CD4-positive, alpha-beta T cell treated with Interleukin-2 at 100 ng/mL for 4 hours (primary cell): Measurements from ENCODE around the gene TANGO6.

Experiments
- DNase-seq: peaks from one replicate; pipeline ENCODE4 v3.0.0-alpha.2; 2020; ENCODE audit warnings: low spot score

TANGO6 gene

DNA sequence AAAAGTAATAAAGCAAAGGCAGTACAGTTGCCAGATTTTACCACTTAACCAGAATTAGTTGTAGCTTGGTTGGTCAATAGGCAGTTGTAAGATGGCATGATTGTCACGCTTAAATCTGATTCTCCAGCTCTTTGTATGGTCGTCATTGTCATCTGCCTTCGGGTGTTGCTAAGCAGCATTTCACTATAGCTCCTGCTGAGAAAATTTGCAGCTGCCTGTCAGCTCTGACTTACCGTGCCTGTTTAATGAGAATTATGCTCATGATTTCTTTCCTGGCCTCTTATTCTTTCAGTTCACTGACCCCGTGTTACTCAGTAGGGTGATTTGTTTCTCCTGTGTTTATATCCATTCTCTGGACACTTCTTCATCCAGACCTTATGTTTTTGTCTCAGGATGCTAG, 66.7 kb downstream of the TANGO6 start:
- no peak for DNase-seq

DNA sequence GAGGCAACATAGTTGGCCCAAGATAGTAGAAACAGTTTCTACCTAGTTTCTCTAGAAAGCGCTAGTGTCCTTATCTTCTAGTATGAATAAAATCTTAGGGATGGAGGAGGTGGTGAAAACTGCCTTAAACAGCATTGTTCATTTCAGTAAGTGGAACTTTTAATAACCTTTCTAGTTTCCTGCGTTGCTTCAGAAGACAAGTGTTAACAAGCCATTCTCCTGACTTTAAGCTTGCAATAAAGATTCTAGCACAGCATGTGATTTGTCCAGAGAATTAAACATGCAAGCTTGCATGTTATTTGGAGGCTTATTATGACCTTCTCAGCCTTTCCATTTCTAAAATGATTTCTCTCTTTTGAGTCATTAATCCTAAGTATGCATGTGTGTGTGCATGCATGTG, 72.3 kb downstream of the TANGO6 start:
- DNase-seq = no peak

DNA sequence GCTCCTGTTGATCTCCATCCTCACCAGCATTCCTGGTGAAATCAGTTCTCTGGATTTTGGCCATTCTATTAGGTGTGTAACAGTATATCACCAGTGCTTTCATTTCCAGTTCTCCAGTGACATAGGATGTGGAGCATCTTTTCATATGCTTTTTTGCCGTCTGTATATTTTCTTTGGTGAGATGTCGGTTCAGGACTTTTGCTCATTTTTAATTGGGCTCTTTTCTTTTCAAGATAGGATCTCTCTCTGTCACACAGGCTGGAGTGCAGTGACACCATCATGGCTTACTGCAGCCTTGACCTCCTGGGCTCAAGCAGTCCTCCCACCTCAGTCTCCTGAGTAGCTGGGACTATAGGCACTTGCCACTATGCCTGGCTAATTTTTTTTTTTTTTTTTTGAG, 74.2 kb downstream of the TANGO6 start:
- DNase-seq = no peak

DNA sequence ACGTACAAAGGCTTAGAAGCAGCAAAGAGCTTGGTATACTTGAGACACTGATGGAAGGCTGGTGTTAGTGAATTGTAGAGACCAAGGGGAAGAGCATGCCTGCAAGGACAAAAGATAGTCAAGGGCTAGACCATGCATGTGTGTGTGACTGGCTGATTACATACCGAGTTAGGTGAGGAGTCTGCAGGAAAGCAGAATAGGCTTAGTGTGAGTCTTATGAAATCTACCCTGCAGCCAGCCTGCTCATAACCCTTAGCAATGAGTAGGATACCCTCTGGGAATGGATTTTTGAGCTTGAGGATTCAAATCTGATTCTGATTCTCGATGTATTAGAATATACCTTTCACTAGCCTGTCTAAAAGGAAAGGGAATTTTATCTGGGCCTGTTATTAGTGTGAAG, 77.0 kb downstream of the TANGO6 start:
- DNase-seq = no peak

DNA sequence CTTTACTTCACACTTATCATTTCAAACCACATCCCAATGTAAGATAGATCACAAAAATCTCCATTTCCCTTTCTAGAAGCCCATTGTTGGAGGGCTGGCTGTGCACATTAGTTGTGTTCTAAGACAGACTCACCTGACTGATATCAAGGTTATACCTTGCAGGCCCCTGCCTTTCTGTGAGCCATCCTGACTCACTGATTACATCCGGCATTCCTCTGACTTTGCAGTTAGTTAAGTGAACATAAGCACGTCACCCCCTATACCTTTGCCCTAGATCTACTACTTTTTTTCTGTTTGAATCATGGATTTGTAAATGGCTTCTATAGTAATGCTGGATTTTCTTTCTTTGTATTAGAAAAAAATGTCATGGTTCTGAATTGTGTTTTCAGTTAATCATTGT, 78.3 kb downstream of the TANGO6 start:
- DNase-seq = no peak

DNA sequence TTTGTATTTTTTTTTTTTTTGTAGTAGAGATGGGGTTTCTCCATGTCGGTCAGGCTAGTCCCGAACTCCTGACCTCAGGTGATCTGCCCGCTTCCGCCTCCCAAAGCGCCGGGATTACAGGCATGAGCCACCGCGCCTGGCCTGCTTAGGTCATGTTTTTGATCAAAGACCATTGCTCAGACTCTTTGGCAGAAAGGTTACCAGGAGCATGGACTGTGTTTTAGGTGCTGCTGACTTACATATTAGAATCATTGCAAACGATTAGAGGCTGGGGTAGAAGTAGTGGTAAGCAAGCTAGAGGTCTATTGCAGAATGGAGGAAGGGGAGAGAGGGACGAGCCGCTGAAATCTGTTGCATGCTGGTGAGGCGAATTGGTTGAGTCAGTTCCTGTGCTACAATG, 79.8 kb downstream of the TANGO6 start:
- no peak for DNase-seq

DNA sequence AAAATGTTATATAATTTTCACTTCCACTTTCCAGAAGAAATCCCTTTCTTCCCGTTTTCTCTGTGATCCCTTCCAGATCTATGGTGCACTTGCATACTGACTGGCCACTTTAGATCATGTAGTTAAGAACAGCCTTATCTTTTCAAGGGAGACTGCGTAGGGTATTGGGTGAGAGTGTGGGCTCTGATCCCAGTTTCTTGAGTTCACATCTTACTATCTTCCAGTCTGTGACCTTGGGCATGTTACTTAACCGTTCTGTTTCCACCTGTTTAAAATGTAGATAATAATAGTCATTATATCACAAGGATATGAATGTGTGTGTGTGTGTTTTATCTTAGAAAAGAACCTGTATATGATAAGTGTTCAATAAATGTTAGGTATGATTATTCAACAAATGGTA, 83.7 kb downstream of the TANGO6 start:
- no peak for DNase-seq

DNA sequence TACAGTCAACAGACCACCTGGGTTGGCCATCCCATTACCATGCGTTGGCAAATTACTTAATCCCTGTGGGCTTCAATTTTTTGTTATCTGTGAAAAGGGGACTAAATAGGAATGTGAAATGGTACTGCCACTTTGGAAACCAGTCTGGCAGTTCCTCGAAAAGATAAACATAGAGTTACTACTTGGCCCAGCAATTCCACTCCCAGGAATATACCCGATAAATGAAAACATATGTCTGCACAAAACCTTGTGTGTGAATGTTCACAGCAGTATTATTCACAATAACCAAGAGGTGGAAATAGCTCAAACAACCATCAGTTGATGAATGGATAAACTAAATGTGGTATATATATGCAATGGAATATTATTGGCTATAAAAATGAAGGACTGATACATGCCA, 87.9 kb downstream of the TANGO6 start:
- no peak for DNase-seq

DNA sequence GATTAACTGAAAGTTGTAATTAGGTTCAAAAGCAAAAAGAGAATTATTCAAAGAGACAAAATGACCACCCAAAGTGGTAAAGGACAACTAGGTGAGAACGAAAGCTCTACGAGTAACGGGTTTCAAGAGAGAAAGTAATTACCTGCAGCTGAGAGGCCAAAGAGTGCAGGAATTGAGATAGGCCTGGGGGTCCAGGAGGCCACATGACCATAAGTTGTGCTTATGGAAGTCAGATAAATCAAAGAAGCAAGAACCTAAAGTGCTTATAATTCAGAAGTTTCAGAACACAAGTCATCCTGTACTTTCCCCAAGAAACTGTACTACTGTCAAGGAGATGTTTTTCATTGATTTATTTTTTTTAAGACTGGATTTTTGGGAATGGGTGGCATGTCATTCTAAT, 91.1 kb downstream of the TANGO6 start:
- no peak for DNase-seq

DNA sequence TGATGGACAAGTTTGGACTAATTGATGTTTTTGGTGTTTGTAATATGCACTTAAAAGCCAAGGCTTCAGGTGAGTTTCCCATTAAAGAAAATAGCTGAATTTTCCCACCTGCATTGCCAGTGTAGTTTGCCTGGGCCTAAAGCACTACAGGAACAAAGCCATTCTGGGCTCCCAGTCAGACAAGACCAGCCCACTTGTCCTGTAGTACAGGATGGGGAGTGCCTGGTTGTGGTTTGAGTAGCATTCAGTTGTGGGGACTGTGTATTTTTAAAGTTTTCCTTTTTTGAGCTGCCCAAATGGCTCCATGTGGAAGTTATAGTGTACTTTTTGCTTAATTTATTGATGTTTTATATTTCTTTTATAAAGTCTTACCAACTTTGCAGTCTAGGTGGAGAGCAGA, 91.7 kb downstream of the TANGO6 start:
- DNase-seq = no peak

DNA sequence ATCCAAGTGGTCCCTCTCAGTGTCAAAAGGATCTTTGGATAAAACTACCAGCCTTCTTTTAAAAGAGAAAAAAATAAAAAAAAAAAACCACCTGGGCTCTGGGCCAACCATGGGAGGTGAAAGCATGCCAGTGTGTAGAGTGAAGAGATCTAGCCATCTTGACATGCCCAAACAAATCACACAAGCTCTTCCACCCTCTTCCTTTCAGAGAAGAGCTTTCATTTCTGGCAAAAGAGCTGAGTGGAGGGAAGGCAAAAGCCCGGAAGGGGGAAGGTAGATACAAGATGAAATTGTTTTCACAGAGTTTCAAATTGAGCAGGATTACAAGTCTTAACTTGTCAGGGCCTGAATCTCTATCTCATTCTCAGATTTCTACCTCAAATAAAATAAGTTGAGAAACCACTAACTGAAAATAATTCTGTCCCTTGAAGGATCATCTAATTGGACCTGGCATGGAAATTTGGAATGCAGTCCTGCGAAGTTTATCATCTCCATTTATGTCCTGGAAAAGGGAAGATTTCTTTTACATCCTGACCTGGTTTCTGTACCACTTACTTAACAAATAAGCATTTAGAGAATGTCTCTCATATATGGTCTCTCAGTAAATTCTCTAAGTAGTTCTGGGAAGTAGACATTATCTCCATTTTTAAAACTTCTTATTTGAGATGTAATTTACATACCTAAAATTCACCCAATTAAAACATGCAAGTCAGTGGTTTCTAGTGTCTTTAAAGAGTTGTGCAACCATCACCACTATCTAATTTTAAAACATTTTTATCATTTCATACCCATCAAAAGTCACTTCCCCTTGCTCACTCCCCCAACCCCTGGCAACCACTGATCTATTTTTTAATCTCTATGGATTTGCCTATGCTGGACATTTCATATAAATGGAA, 93.7 kb downstream of the TANGO6 start:
- DNase-seq = no peak

DNA sequence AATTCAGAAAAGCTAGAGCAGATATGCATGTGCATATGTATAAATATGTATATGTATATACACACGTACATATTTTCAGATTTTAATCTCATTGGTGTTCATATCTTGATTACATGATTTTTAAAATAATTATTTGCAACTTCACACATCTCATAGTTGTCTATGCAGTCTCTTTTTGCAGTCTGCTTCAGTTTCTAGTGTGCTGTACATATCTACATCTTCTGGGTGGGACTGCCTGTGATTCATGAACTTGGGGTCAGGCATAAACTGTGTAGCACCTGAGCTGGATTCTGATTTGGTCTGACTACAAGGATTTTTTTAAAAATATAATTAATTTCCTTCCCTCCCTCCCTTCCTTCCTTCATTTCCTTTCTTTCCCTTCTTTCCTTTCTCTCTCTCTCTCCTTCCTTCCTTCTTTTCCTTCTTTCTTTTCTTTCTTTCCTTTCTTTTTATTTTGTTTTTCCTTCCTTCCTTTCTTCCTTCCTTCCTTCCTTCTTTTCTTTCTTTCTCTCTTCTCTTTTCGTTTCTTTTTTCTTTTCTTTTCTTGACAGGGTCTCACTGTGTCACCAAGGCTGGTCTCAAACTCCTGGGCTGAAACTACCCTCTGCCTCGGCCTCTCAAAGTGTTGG, 96.5 kb downstream of the TANGO6 start:
- DNase-seq = no peak

DNA sequence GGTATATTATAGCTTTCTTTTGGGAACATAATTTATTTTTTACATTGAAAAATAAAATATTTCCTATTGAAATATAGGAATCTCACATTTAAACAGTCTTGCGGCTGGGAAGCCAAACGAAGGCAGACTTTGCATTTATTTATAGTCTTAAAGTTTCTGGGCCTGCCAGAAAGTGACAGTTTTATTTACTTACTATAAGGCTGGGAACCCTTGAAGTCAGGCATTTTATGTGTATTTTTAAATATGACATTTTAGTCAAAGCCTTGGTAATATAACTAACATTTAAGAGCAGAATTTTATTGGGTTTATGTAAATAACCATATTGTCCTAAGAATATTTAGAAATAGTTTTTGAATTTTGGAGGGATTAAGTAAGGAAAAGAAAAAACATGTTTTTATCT, 97.5 kb downstream of the TANGO6 start:
- DNase-seq = no peak

DNA sequence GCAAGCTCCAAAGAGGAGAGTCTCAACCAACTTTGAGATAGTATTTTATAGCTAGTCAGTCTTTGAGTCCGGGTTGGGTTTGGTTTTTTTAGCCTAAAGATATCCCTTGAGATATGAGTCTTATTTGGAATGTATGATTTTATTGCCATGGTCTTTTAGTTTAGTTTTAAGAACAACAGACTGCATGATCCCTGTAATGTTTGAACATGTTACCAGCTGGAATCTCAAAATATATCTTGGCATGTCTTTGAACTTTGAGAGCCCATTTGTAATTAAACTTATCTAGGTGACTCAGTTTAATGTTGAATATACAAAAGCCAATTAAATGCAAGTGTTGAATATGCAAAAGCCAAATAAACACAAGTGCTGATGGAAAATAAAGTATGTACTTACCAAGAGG, 100.6 kb downstream of the TANGO6 start:
- no peak for DNase-seq

DNA sequence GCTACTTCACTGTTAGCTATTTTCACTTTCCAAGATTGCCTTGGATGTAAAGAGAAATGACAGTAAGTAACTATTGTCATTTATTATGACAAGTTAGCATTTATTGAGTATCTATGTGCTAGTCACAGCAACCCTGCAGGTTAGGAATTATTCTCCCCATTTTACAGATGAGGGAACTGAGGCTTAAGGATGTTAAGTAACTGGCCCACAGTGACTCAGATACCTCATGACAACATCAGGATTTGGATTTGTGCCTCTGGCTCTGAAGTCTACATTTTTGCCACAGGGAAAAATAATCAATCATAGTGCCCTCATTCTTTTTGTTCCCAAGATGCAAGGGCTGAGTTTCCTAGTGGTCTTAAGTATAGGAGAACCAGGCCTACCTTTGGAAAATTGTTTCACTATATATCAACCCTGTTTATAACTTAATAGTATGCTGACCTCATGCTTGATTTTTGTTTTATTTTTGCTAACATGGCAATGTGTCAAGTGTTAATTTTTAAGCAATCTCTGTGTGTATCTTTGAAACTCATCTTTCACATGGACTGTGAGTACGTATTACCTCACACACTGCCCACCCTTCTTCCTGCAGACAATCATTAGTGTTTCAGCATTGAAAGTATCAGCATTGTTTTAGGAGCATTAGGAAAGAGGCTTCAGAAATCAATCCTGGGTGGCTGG, 105.0 kb downstream of the TANGO6 start:
- DNase-seq = no peak

DNA sequence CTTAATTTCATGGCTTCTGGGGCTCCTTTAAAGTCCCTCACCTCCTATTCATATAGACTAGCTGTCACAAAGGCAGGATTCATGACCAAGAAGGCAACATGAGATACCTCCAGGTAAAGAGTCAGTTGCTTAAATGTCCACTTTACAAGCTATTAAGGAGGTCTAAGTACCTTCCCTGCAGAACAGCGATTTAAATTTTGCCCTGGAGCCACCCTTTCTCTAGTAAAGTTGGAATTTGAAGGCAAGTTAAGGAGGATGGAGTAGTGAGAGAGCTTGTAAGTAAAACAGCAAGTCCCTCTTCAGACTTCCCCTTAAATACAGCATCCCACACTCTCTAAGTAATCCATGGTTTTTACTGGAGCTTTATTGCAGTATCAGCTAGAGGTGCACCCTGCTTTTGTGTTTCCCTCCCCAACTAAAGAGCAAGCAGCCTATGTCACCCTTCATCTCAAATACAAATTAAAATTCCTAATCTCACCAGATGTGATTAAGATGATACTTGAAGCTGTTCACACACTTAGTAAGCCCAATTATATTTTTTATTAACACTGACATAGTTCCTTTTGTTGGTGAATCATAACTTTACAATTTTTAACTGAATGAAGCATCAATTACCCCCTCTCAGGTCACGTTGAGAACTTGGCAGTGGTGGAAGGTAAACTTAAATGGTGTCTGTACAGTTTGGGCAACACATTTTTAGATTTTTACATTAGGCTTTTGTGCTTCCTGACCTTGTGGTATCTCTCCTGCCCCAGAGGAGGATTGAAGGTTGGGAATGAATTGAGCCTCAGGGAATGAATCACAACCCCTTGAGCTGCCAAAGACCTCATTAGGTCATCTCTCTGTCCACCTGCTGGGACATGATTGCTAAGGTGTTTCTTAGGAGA, 108.9 kb downstream of the TANGO6 start:
- no peak for DNase-seq

DNA sequence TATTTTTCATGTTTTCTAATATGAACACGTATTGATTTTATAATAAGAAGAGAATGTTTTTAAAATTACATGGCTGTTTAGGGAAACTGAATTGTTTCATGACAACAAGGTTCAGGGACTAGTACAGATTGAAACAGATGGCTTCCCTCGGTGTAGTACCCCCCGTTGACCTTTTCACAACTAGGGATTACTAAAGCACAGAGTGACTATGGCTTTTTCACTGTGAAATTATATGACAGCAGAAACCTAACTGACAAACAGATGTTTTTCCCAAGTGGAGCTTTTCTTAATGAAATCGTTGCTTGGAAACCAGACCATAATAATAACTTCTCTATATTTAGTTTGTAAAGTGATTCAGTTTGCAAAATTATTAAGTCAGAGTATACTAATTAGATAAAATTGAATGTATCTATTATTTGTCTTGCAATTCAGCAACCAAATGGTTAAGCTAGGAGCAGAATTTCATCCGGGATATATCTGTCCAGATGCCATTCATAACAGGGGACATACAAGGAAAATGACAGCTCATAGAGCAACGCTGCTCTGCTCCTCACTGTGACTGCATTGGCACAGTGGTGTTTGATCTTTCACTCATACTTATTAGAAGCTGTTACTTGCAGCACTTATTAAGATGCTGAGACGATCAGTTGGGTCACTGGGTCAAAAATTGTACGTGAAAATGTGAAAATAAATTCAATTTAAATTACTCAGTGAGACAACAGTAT, 111.7 kb downstream of the TANGO6 start:
- DNase-seq = no peak

DNA sequence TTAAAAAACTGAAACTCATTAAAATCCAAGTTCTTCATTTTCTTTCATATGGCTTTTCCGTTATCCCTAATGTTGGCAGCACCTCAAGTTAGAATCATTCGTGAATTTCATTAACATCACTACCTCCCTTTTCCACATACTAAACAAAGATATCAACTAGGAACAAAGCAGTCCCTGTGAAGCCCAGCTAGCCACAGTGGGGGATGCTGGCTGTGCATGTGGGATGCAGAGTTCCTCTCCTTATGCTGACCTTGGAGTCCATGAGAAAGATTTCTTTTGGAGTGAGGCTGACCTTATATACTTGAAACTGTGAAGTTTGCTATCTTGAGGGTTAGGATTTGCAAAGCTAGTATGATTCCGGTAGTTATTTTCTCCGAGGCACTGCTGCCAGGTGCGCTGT, 117.6 kb downstream of the TANGO6 start:
- DNase-seq = no peak

DNA sequence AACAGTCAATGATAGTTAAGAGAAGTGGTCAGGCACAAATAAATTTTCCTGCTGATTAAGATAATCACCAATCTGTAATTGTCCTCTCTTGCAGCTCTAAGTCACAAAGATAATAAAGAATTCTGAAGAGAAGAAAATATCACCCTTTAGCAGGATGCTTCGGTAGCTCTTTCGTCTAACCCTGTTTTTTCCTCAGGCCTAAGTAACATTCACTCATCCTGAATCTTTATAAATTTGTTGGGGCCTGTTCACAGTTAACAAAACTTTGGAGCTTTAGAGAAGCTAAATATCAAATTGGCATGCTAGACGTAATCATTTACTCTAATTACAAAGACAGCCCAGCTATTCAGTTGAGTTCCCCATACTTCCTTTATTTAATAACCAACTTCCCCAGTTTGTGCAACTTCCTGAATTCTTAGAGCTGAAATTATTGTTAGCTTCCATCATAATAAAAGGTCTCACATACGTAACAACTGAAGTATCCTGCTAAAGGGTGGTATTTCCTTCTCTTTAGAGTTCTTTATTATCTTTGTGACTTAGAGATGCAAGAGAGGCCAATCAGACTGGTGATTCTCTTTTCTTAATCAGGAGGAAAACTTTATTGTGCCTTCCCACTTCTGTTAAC, 118.6 kb downstream of the TANGO6 start:
- no peak for DNase-seq

DNA sequence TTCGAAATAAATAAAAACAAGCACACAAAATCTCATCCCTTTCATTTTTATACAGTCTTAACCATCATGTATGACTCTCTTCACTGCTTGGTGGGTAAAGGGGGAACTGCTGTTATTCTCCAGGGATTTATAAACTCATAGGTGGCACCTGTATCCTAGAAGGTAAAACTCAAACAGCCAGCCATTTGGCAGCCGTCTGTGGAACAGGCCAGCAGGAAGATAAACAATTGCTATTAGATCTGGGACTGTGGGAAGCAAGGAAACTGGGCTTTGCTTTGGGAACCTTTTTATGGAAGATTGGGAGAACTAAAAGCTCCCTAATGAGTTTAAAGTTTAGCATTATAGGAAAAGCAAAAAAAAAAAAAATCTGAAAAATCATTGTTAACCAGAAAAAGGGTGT, 126.0 kb downstream of the TANGO6 start:
- no peak for DNase-seq

DNA sequence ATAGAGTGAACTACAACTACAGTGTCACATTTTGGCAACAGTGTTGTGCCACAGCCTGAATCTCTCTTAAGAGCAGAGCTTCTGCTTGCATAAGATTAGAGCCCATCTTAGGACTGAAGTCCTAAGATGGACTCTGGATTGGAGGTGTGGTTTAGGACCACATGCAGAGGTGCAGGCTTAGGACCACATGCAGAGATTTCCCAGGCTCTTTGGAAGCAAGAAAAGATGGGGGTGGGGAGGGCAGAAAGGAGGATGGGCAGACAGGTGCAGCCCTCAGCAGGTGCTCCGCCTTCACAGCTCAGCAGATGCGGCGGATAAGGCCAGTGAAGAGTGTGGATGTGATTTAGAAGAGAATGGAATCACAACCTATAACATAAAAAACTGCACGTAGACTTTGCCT, 128.7 kb downstream of the TANGO6 start:
- no peak for DNase-seq
